ENCODE data around the gene ZBTB49. TPM values are rescaled to one million over a fixed set of nuclear protein-coding genes. Genes with fewer than 3 reads are reported as not detected.
A peak's percentile ranks its signal among the peaks of the same experiment; 100 is the strongest.
"Not testable (repeated sequence)": the region's sequence is repeated elsewhere in the genome, so short reads cannot be mapped to it uniquely, and the experiment has no call there.

The ZBTB49 gene, protein sequence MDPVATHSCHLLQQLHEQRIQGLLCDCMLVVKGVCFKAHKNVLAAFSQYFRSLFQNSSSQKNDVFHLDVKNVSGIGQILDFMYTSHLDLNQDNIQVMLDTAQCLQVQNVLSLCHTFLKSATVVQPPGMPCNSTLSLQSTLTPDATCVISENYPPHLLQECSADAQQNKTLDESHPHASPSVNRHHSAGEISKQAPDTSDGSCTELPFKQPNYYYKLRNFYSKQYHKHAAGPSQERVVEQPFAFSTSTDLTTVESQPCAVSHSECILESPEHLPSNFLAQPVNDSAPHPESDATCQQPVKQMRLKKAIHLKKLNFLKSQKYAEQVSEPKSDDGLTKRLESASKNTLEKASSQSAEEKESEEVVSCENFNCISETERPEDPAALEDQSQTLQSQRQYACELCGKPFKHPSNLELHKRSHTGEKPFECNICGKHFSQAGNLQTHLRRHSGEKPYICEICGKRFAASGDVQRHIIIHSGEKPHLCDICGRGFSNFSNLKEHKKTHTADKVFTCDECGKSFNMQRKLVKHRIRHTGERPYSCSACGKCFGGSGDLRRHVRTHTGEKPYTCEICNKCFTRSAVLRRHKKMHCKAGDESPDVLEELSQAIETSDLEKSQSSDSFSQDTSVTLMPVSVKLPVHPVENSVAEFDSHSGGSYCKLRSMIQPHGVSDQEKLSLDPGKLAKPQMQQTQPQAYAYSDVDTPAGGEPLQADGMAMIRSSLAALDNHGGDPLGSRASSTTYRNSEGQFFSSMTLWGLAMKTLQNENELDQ
- 8.4 TPM for total RNA-seq

DNA sequence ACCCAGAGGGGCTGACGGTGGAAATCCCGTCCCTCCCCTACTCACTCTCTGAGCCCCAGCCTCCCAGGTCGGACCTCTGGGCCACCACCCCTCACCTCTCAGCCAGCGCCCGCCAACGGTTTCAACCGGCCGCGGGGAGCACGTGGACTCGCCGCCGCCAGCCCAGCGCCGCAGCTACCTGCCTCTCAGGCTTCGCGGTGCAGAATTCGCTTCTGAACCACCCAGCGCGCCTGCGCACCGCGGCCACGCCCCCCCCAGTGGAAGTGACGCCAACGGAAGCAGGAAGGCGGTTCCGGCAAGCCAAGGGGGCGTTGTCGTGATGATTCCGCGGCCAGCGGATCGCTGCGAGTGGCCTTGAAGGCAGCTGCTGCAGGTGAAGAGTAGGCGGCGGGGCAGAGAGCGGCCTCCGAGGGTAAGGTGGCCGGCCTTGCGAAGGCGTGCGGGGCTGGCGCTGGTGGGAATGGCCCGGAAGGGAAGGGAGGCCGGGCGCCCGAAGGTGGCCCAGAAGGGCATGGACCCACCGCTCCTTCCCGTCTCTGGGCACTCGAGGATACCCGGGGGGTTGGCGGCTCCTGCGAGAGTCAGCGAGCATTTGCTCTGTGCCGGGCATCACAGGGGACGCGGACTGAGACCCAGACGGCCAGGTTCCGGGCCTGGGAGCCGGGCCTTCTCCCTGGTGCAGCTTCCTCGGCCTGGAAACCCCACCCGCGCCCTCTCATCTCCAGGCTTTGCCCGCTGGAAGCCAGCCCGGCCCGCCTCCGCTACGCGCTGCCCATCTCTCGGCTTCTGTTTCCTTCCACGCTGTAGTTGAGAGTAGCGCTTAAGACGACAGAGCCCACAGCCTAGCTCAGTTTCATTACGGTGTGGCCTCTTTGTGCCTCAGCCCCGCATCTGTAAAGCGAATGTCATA, at the start of gene ZBTB49, which contains the start of gene LYAR:
Gene ZBTB49, plus strand, starts transcription at position 311 of the 910 bp plus-strand sequence. CDS start 9,695 bp downstream, outside the sequence.
Gene LYAR, minus strand, starts transcription at position 214 of the 910 bp plus-strand sequence. CDS start 6,412 bp downstream, outside the sequence.
- DNase-seq: peak; percentile 91

DNA sequence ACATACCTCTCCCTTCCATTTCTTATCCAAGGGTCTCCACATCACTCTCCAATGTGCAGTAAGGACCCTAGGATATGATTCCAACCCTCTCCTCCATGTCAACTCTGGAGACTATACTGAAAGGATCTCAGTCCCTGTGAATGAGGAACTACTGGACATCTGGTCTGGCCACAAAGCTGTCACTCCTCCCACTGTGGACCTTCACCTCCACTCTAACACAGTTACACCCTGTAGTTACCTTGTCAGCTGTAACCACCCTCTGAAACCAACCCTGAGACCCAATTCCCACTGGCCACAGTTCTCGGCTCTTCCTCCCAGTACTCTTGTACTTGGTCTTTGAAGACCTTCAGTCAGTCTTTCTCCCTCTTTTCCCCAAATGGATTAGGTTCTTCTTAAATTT, 44.9 kb upstream of the ZBTB49 start:
- DNase-seq: no peak

DNA sequence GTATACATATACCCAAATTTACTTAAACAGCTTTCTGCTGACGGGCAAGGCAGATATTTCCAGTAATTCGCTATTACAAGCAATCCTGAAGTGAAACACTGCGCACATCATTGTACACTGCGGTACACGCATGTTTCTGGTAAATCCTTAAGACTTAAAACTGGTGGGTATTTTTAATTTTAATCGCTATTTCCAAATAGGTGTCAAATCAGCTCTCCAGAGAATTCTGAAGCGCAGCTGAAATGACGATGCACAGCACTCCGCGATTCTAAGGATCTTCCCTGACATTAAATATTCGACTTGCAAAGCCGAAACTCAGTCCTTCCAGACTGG, 42.4 kb upstream of the ZBTB49 start:
- no peak for DNase-seq

DNA sequence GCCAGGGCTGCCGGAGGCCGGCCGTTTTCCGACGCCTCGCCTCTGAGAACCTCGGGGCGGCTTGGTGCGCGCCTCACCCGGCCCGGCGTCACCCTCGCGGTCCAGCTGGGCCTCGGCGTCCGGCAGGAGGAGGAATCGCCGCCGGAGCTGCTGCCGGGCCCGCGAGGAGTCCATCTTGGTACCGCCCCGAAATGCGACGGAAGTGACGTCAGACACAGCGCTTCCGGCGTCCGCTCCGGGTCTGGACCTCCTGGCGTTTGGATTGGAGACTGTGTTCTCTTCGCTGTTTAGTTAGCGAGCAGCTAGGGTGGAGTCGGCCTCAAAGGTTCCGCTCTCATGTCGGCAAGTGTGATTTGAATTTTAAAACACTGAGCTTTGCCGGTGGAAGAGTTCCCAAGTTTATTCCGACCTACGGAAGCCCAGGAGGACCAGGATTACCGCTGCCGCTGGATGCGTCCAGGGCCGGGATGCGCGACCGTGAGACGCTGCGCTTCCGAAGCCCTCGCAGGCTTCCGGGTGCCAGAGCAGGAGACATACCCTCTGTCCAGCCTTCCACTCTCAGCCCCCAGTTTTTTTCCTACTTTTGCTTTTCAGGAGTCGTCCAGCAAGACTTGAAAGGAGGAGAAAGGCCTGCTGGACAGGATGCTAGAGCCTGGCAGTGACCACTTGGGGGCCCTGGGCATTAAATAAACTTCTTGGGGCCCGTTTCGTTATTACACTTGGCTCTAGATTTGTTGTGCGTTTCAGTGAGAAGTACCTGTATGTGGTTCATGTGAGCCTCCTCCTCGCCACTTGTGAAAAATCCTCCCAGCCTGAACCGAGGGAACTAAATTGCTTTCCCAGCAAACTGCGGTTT, 41.8 kb upstream of the ZBTB49 start, which contains the start of gene TMEM128:
Gene TMEM128, minus strand, starts transcription at position 195 of the 856 bp plus-strand sequence. Its CDS starts 21 bp downstream, at position 174.
- DNase-seq: peak; percentile 91

DNA sequence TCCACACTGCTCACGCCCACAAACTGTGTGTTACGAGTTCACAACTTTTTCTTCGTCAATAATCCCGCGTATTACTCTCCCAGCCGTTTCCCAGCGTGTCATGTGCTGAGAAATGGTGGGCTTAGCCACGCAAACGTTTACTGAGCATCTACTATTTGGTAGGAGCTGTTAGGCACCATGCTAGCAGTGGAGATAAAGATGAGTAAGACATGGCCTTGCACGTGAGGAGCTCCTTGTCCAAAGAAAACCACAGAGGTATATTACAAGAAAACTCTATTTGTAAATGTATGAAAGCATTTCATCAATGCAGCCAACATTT, 41.2 kb upstream of the ZBTB49 start:
- no peak for DNase-seq

DNA sequence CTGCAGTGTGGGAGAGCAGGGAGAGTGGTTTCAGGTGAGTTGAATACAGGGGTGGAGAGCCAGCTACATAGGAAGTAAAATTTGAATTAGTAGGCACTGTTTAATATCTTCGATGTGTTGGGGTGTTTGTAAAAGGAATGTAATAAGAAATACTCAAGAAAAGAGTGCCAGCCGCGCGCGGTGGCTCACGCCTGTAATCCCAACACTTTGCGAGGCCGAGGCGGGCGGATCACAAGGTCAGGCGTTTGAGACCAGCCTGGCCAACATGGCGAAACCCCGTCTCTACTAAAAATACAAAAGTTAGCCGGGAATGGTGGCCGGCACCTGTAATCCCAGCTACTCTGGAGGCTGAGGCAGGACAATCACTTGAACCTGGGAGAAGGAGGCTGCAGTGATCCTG, 40.7 kb upstream of the ZBTB49 start:
- DNase-seq: not testable (repeated sequence)

DNA sequence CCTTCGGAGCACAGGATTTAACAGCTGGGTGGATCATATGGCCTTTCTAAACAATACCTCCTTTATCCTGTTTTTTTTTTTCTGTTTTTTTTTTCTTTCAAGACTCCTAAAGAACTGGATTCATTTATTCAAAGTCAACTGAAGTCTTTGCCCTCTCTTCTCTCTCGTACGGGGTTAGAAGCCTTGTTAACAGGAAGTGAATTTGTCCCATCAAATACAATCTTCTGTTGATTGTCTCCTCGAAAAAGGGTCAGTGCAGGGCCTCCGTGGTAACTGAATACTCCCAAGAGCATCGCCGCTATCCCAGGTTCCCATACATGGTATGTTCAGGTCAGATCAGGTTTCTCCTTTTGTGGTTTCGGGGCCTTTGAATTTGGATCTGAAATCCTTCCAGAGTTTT, 40.2 kb upstream of the ZBTB49 start:
- no peak for DNase-seq

DNA sequence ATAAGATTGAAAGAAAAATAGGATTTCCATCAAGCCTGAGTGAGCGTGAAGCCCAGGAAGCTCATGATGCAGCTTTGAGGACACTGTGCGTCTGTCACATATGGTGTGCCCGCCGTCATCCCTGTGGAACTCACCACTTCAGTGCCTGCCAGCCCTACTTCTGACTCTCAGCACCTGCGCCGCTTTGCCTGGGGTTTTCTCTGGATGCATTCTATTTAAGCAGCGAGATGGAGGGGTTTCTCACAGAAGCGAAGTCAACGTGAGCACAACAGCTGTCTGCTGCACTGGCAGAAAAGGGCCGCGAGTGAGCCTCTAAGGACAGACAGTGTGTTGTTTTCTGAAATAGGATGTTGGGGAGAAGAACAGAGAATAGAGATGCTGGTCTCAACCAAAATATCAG, 35.9 kb upstream of the ZBTB49 start:
- no peak for DNase-seq

DNA sequence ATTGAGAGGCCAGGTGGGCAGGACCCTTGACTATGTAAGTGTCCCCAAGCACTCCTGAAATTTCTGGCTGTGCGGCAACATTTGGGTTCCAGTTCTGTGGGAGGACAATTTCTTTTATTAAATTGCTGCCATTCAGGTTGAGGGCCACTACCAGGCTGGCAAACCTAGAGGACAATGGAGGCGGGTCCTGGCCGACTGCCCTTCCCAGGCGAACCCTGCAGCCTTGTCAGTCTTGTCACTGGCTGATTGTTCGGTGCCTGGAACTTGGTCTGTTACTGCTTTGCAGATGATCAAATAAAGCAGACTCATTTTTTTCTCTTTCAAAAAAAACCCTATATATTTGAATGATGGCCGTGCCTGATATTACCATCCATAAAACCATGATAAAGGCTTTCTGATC, 35.4 kb upstream of the ZBTB49 start:
- DNase-seq: peak; percentile 64

DNA sequence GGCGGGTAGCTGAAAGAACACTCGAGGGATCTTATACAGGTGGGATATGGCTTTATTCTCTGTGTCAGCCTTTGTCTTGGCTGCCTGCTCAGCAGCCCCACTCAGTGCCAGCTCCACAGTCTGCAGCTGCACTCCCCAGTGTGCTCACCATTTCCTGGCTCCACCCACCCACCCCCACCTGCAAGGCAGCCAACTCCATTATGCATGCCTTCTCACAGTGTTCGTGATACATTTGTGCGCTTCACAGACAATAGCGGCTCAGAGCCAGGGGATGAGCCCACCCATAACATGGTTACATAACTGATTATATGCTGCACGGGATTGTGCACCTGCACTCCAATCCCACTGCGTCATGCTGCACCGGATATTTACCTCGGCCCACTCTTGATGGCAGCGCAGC, 33.3 kb upstream of the ZBTB49 start:
- peak; percentile 12 for DNase-seq

DNA sequence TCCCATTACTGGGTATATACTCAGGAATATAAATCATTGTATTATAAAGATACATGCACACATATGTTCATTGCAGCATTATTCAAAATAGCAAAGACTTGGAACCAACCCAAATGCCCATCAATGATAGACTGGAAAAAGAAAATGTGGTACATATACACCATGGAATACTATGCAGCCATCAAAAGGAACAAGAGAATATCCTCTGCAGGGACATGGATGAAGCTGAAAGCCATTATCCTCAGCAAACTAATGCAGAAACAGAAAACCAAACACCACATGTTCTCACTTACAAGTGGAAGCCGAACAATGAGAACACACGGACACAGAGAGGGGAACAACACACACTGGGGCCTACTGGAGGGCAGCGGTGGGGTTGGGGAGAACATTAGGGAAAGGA, 32.3 kb upstream of the ZBTB49 start:
- not testable (repeated sequence) for DNase-seq

DNA sequence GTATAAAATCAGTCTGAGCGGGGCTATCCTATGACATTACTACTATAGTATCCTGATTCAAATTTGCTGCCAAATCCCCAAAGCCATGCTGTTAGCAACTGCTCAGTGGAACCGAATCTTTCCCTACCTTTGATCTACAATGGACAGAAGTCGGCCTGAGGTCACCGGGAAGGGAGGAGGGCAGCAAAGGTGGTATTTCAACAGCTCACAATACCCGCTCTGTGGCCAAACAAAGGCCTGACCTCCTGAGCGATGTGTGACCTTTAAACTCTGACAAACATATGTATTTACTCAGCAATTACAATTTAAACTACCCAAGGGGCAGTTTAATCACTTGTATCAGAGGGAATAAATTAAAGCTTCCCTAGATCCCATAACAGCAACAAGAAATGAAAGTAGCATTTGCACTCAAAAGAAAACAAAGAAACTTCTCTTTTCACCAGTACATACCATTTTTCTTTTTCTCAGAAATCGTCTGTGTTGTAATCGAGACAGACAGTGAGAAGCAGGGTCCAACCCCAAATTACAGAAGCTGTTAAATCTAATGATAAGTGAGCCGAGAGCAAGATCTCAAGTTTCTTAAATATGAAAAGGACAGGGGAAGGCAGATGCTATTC, 30.5 kb upstream of the ZBTB49 start:
- no peak for DNase-seq

DNA sequence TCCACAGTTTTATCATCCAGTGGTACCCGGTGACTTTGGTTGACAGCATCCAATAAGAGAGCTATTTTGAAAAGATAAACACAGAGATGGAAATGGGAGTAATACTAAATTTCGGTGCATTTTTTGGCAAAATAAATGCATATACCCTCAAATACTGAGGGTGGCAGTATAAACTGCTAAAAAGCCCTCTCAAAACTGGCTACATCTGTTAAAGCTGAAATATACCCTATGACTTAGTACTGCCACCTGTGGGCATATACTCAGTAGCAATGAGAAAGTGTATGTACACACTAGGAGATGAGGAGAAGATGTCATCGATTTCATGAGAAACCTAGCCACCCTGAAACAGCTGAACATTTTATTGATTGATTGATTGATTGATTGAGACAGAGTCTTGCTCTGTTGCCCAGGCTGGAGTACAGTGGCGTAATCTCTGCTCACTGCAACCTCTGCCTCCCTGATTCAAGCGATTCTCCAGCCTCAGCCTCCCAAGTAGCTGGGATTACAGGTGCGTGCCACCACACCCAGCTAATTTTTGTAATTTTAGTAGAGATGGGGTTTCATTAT, 29.8 kb upstream of the ZBTB49 start:
- no peak for DNase-seq

DNA sequence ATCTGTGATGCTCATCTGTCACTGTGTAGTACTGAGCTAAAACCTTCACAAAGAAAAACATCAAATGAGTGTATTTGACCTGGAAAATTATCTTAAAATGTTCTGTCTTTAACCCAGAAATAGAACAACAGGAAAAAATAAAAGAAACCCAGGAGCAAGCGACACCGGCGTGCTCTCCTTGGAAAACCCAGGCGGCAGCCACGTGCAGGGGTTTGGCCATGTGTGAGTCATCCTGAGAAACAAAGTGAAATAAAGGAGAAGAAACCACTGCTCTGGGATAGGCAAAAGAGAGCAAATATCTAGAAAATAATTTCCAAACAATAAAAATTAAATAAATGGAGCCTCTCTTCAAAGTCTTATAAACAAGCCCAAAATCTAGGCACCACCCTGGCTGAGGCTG, 22.1 kb upstream of the ZBTB49 start:
- no peak for DNase-seq

DNA sequence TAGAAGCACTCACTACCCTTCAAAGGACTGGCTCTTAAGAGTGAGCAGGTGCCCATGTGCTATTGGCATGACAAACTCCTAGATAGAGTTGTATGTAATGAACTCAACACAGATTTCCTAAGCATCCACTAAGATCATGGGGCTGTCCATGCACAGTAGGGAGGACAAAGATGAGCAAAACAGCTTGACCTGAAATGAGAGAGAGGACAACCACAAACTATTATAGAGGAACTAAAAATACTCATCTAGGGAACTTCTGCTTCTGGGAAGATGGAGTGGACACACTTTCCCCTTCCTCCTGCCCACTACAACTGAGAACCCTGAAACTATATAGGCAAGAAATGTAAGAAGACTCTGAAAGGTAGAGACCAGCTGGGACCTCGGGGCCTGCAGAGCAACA, 21.3 kb upstream of the ZBTB49 start:
- no peak for DNase-seq

DNA sequence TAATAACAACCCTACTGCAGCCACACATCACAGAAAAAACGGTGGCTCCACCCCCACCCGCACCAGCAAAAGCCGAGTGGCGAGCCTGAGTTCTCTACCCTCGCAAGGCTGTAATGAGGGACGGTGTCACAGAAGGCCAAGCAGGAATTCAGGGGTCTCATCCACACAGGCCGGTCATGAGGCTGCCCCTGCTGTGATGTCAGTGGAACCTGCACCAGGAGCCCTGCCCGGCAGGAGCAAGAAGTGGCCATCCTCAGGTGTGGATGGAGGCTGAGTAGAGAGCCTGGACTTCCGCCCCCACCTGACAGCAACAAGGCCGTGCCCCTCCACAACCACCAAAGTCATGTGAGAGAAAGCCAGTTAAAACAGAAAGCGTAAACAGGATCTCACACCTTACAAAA, 20.7 kb upstream of the ZBTB49 start:
- DNase-seq: no peak

DNA sequence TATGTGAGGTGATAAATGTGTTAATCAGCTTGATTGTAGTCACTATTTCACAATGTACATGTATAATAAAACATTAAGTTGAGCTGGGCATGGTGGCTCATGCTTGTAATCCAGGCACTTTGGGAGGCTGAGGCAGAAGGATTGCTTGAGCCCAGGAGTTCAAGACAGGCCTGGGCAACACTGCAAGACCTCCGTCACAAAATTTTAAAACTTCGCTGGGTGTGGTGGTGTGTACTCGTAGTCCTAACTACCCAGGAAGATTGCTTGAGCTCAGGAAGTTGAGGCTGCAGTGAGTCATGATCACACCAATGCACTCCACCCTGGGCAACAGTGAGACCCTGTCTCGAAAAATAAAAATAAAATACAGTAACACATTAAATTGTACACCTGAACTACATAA, 20.2 kb upstream of the ZBTB49 start:
- no peak for DNase-seq

DNA sequence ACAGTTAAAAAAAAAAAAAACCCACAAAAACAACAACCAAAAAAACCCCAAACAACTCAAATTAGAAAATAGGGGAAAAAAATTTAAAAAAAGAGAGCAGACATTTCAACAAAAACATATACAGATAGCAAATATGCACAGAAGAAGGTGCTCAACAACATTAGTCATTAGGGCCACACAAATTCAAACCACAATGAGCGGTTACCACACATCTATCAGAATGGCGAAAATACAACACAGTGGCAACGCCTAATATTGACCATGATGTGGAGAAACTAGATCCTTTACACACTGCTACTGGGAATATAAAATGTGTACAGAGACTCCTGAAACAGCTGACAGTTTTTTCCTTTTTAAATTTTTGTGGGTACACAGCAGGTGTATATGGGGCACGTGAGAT, 19.5 kb upstream of the ZBTB49 start:
- no peak for DNase-seq

DNA sequence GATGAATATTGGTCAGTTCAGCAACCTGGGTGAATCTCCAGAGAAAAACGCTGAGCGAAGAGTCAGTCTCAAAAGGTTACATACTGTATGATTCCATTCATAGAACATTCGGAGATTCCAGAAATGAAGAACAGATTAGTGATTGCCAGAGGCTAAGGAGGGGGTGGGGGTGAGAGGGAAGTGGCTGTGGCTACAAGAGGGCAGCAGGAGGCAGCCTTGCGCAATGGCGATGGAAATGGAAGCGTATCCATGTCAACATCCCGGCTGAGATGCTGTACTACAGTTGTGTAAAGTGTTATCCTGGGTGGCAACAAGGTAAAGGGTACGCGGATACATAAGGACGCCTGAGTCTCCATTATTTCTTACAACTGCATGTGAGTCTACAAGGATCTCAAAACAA, 18.1 kb upstream of the ZBTB49 start:
- DNase-seq: no peak

DNA sequence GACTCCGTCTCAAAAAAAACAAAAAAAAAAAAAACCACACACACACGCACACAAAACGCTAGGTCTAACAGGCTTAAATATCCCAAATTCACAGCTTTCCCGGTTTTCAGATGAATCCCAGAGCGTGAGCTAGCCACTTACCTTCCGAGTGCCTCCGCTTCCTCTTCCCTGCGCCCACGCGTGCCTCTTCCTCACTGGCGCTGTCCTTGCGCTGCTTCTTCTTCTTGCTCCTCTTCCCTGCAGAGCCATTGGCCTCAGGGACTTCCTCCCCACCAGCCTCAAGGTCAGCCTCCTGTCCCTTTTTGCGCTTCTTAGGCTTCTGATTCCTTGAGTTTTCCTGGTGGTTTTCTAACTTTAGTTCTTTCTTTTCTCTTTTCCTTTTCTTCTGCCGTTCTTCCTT, 15.8 kb upstream of the ZBTB49 start:
- no peak for DNase-seq

DNA sequence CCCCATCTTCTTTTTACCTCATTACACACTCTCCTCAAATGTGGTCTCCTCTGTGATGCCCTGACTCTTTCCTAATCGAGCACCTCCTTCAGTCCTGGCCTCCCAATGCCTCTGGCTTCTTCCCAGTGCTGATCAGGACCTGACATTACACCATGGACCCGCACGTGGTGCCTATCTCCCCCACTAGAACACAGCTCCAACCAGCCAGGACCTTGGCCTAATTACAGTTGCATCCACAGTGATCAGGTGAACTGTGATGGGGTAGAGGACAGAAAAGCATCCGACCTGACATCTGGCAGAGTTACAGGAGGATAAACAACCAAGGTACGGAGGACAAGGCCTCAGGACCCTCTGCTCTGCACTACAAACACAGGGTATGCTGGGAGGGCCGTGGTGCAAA, 12.5 kb upstream of the ZBTB49 start:
- no peak for DNase-seq
